ENCODE data around the gene GOLGA2.

DNA sequence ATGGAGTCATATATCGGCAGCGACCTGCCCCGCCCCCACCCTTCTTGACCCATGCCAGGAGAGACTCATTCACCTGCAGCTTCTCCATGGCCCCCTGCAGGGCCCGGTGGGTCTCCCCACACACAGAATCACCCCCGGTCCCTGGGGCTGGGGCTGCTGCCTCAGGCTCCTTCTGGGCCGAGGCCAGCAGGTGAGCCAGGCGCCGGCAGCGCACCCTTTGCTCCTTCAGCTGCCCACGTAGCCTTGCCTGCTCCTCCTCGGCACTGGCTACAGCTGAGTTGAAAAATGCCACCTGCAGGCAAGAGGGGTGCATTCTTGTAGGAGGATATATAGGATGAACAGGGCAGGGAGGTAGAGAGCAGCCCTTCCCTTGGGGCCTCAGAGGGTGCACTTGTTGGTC lies 17.9 kb downstream of the GOLGA2 start:
- TF ChIP-seq, protein P1, sequence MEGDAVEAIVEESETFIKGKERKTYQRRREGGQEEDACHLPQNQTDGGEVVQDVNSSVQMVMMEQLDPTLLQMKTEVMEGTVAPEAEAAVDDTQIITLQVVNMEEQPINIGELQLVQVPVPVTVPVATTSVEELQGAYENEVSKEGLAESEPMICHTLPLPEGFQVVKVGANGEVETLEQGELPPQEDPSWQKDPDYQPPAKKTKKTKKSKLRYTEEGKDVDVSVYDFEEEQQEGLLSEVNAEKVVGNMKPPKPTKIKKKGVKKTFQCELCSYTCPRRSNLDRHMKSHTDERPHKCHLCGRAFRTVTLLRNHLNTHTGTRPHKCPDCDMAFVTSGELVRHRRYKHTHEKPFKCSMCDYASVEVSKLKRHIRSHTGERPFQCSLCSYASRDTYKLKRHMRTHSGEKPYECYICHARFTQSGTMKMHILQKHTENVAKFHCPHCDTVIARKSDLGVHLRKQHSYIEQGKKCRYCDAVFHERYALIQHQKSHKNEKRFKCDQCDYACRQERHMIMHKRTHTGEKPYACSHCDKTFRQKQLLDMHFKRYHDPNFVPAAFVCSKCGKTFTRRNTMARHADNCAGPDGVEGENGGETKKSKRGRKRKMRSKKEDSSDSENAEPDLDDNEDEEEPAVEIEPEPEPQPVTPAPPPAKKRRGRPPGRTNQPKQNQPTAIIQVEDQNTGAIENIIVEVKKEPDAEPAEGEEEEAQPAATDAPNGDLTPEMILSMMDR (IDR thresholded peaks at IDR 0.05): no peak
- TF ChIP-seq POLR2A (IDR thresholded peaks at IDR 0.05): no peak

Measured in right lobe of liver (tissue), 4 donors.